ENCODE data around the gene COX5A. TPM values are rescaled to one million over a fixed set of nuclear protein-coding genes. Genes with fewer than 3 reads are reported as not detected.
A peak's percentile ranks its signal among the peaks of the same experiment; 100 is the strongest.

Gene COX5A
- total RNA-seq, 1 donor from 2014 or later = 191 TPM

DNA sequence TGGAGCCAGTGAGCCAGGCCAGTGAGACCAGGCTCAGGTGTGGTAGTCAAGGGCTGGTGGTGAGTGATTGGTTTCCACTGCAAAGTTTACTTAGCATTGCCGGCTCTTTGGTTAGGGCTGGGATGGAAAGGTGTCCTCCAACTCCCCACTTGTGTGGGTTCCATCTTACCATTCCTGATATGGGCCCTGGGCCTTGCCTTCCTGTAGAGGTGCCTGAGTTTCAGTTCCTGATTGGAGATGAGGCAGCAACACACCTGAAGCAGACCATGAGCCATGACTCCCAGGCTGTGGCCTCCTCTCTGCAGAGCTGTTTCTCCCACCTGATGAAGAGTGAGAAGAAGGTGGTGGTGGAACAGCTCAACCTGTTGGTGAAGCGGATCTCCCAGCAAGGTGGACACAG lies 44.9 kb downstream of the COX5A start:
- TF ChIP-seq, protein P1, sequence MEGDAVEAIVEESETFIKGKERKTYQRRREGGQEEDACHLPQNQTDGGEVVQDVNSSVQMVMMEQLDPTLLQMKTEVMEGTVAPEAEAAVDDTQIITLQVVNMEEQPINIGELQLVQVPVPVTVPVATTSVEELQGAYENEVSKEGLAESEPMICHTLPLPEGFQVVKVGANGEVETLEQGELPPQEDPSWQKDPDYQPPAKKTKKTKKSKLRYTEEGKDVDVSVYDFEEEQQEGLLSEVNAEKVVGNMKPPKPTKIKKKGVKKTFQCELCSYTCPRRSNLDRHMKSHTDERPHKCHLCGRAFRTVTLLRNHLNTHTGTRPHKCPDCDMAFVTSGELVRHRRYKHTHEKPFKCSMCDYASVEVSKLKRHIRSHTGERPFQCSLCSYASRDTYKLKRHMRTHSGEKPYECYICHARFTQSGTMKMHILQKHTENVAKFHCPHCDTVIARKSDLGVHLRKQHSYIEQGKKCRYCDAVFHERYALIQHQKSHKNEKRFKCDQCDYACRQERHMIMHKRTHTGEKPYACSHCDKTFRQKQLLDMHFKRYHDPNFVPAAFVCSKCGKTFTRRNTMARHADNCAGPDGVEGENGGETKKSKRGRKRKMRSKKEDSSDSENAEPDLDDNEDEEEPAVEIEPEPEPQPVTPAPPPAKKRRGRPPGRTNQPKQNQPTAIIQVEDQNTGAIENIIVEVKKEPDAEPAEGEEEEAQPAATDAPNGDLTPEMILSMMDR (IDR thresholded peaks at IDR 0.05; ENCODE audit: unreplicated experiment) = no peak
- Mint-ChIP-seq H3K4me3 (ENCODE audit: low read depth) (no peak overlapping the region), H3K36me3 (ENCODE audit: insufficient read depth) (peaks cover 3% of the 10 kb centered on the region), H3K27me3 (no peaks in the 10 kb centered on the region), H3K27ac (no peak overlapping the region), H3K9me3 (ENCODE audit: low read depth) (no peaks in the 10 kb centered on the region), H3K4me1 (ENCODE audit: low read depth) (peaks cover 10% of the 10 kb centered on the region)
- no peak for DNase-seq (ENCODE audit: low spot score, unreplicated experiment)

GRCh38 chr15:74892313-74892712 lies 45.6 kb downstream of the COX5A start:
- Mint-ChIP-seq H3K27ac (no peak overlapping the region), H3K9me3 (ENCODE audit: low read depth) (no peaks in the 10 kb centered on the region), H3K4me3 (ENCODE audit: low read depth) (no peak overlapping the region), H3K4me1 (ENCODE audit: low read depth) (peaks cover 10% of the 10 kb centered on the region), H3K27me3 (no peaks in the 10 kb centered on the region), H3K36me3 (ENCODE audit: insufficient read depth) (peaks cover 3% of the 10 kb centered on the region)
- DNase-seq (ENCODE audit: low spot score, unreplicated experiment) = no peak
- TF ChIP-seq, protein P1 (IDR thresholded peaks at IDR 0.05; ENCODE audit: unreplicated experiment) = no peak

- Mint-ChIP-seq H3K36me3 (ENCODE audit: insufficient read depth) (peaks cover 3% of the 10 kb centered on the region), H3K4me1 (ENCODE audit: low read depth) (peaks cover 11% of the 10 kb centered on the region), H3K9me3 (ENCODE audit: low read depth) (no peaks in the 10 kb centered on the region), H3K27me3 (no peaks in the 10 kb centered on the region), H3K4me3 (ENCODE audit: low read depth) (peak overlapping the region; percentile 90), H3K27ac (no peak overlapping the region)
- DNase-seq (ENCODE audit: low spot score, unreplicated experiment) = no peak
- TF ChIP-seq, protein P1 (IDR thresholded peaks at IDR 0.05; ENCODE audit: unreplicated experiment) = no peak
Measured at GRCh38 chr15:74891469-74891868, 46.4 kb downstream of the COX5A start.

DNA sequence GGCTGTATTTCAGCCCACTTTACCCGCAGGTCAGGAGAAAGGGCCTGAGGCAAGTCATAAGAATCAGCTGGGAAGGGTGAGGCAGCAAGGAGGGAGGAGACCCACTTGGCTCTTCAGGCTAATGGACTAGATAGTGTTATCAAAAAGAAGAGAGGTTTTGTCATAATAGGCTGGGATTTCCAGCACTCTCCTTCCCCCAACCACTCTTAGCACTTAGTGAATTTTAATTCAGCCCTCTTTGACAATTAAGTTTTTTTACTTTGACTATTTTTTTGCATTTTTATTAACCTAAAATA lies 47.3 kb downstream of the COX5A start:
- peaks cover 11% of the 10 kb centered on the region for H3K4me1 Mint-ChIP-seq (ENCODE audit: low read depth)
- TF ChIP-seq, protein P1 (IDR thresholded peaks at IDR 0.05; ENCODE audit: unreplicated experiment) = no peak
- peaks cover 3% of the 10 kb centered on the region for H3K36me3 Mint-ChIP-seq (ENCODE audit: insufficient read depth)
- DNase-seq (ENCODE audit: low spot score, unreplicated experiment) = no peak
- H3K4me3 Mint-ChIP-seq (ENCODE audit: low read depth) = peak overlapping the region; percentile 90
- H3K27ac Mint-ChIP-seq = no peak overlapping the region
- H3K27me3 Mint-ChIP-seq = no peaks in the 10 kb centered on the region
- H3K9me3 Mint-ChIP-seq (ENCODE audit: low read depth) = no peaks in the 10 kb centered on the region

- H3K36me3 Mint-ChIP-seq (ENCODE audit: insufficient read depth) = peaks cover 3% of the 10 kb centered on the region
- H3K9me3 Mint-ChIP-seq (ENCODE audit: low read depth) = no peaks in the 10 kb centered on the region
- TF ChIP-seq, protein P1 (IDR thresholded peaks at IDR 0.05; ENCODE audit: unreplicated experiment) = no peak
- no peaks in the 10 kb centered on the region for H3K27me3 Mint-ChIP-seq
- peaks cover 11% of the 10 kb centered on the region for H3K4me1 Mint-ChIP-seq (ENCODE audit: low read depth)
- DNase-seq (ENCODE audit: low spot score, unreplicated experiment) = peak; percentile 75
- H3K4me3 Mint-ChIP-seq (ENCODE audit: low read depth) = peak within 1 kb of the TSS; percentile 90
- peak within 1 kb of the TSS; percentile 93 for H3K27ac Mint-ChIP-seq
Measured at GRCh38 chr15:74889883-74890664, 47.8 kb downstream of the COX5A start, which contains the start of gene MPI. MPI (plus strand) TSS chr15:74890042; CDS start chr15:74890074, 32 bp downstream.
